ENCODE measurements around the gene BTN3A1.
"Not testable (repeated sequence)": the region's sequence is repeated elsewhere in the genome, so short reads cannot be mapped to it uniquely, and the experiment has no call there.

BTN3A1 gene

GRCh38 chr6:26431258-26432172, 29.4 kb downstream of the BTN3A1 start:
- no peak for TF ChIP-seq CSDC2 (CRISPR knock-in tag; IDR thresholded peaks at IDR 0.05)
- TF ChIP-seq ZNF70 (CRISPR knock-in tag; IDR thresholded peaks at IDR 0.05): no peak
- TF ChIP-seq CREB5 (CRISPR knock-in tag; IDR thresholded peaks at IDR 0.05; ENCODE audit: low read depth): no peak
- TF ChIP-seq POU6F1 (CRISPR knock-in tag; IDR thresholded peaks at IDR 0.05; ENCODE audit: borderline replicate concordance, low read depth): no peak
- no peak for TF ChIP-seq PATZ1 (CRISPR knock-in tag; IDR thresholded peaks at IDR 0.05; ENCODE audit: borderline replicate concordance)
- TF ChIP-seq ZNF565 (CRISPR knock-in tag; conservative IDR thresholded peaks at IDR 0.05; ENCODE audit: low read depth): no peak
- no peak for TF ChIP-seq BACH2 (CRISPR knock-in tag; IDR thresholded peaks at IDR 0.05; ENCODE audit: borderline replicate concordance)
- TF ChIP-seq ZFP30 (CRISPR knock-in tag; IDR thresholded peaks at IDR 0.05): no peak
- TF ChIP-seq TCF4 (CRISPR knock-in tag; IDR thresholded peaks at IDR 0.05; ENCODE audit: borderline replicate concordance): no peak
- no peak for ATAC-seq

- no peak for ATAC-seq
- no peak for TF ChIP-seq RARB (CRISPR knock-in tag; IDR thresholded peaks at IDR 0.05)
- TF ChIP-seq PPARA (CRISPR knock-in tag; IDR thresholded peaks at IDR 0.05; ENCODE audit: borderline replicate concordance): no peak
- TF ChIP-seq GLIS3 (CRISPR knock-in tag; IDR thresholded peaks at IDR 0.05): no peak
- TF ChIP-seq ZFP30 (CRISPR knock-in tag; IDR thresholded peaks at IDR 0.05): no peak
- no peak for TF ChIP-seq CREB5 (CRISPR knock-in tag; IDR thresholded peaks at IDR 0.05; ENCODE audit: low read depth)
- TF ChIP-seq TCF4 (CRISPR knock-in tag; IDR thresholded peaks at IDR 0.05; ENCODE audit: borderline replicate concordance): no peak
- TF ChIP-seq TSHZ2 (CRISPR knock-in tag; IDR thresholded peaks at IDR 0.05): no peak
- TF ChIP-seq ESRRG (CRISPR knock-in tag; IDR thresholded peaks at IDR 0.05): no peak
- no peak for TF ChIP-seq ZNF70 (CRISPR knock-in tag; IDR thresholded peaks at IDR 0.05)
These were observed 30.6 kb downstream of the BTN3A1 start for GRCh38 chr6:26432627-26433201.

- ATAC-seq: not testable (repeated sequence)
These were observed 31.6 kb downstream of the BTN3A1 start for GRCh38 chr6:26433680-26434079.

- ATAC-seq: no peak
- TF ChIP-seq CSRNP3 (CRISPR knock-in tag; IDR thresholded peaks at IDR 0.05) (no peak), ZNF70 (CRISPR knock-in tag; IDR thresholded peaks at IDR 0.05) (no peak), TOX (CRISPR knock-in tag; IDR thresholded peaks at IDR 0.05; ENCODE audit: borderline replicate concordance) (no peak), PATZ1 (CRISPR knock-in tag; IDR thresholded peaks at IDR 0.05; ENCODE audit: borderline replicate concordance) (no peak), OSR1 (CRISPR knock-in tag; IDR thresholded peaks at IDR 0.05) (no peak), ZC3H10 (CRISPR knock-in tag; IDR thresholded peaks at IDR 0.05) (no peak), PPARA (CRISPR knock-in tag; IDR thresholded peaks at IDR 0.05; ENCODE audit: borderline replicate concordance) (no peak), ZNF8 (CRISPR knock-in tag; IDR thresholded peaks at IDR 0.05) (no peak), GLIS3 (CRISPR knock-in tag; IDR thresholded peaks at IDR 0.05) (no peak), TCF4 (CRISPR knock-in tag; IDR thresholded peaks at IDR 0.05; ENCODE audit: borderline replicate concordance) (no peak), ISL1 (CRISPR knock-in tag; IDR thresholded peaks at IDR 0.05) (no peak)
These were observed 33.9 kb downstream of the BTN3A1 start for GRCh38 chr6:26436018-26436417.
